SU-DHL-6 (cell line): ENCODE measurements around the gene CCDC70.

ENCODE experiments used
- H2AFZ ChIP-seq: fragments of 200-600 bp; sonication (generic); 2 replicates; pipeline ENCODE4 v1.6.1; 2014; ENCODE audit warnings: low read depth, mild to moderate bottlenecking, moderate library complexity, mixed read lengths, antibody characterized with exemption, low read length; ENCODE audit not compliant: severe bottlenecking
- H3F3A ChIP-seq: fragments of 200-600 bp; shearing (Covaris generic); 2 replicates; pipeline ENCODE4 v1.6.0; 2016; ENCODE audit warnings: antibody characterized with exemption, mild to moderate bottlenecking; ENCODE audit not compliant: insufficient read depth
- H3K27ac ChIP-seq: fragments of 200-600 bp; sonication (generic); 2 replicates; pipeline ENCODE4 v1.5.1; 2016; ENCODE audit warnings: low read depth, mild to moderate bottlenecking, low read length, moderate library complexity, mixed read lengths
- H3K27me3 ChIP-seq: fragments of 200-600 bp; sonication (generic), shearing (Covaris generic); 2 replicates; pipeline ENCODE4 v1.6.0; 2014; ENCODE audit warnings: mild to moderate bottlenecking, low read length
- H3K36me3 ChIP-seq: fragments of 200-600 bp; sonication (generic); 2 replicates; pipeline ENCODE4 v1.6.1; 2014; ENCODE audit warnings: mild to moderate bottlenecking, low read length, mixed read lengths
- H3K4me2 ChIP-seq: fragments of 300-600, 200-600 bp; shearing (Covaris generic), sonication (generic); 2 replicates; pipeline ENCODE4 v1.6.0; 2014; ENCODE audit warnings: low read length, low read depth, mild to moderate bottlenecking; ENCODE audit not compliant: poor library complexity, severe bottlenecking
- H3K4me3 ChIP-seq: fragments of 200-600 bp; sonication (generic); 2 replicates; pipeline ENCODE4 v1.5.1; 2014; ENCODE audit warnings: antibody characterized with exemption, low read length, mild to moderate bottlenecking, mixed read lengths; ENCODE audit not compliant: insufficient read depth, poor library complexity, severe bottlenecking
- H3K79me2 ChIP-seq: fragments of 200-600 bp; sonication (generic); 2 replicates; pipeline ENCODE4 v1.6.1; 2014; ENCODE audit warnings: mild to moderate bottlenecking, low read length, moderate library complexity; ENCODE audit not compliant: insufficient read depth
- H3K9ac ChIP-seq: fragments of 200-600 bp; sonication (generic); 2 replicates; pipeline ENCODE4 v1.7.0; 2014; ENCODE audit warnings: mild to moderate bottlenecking, low read length
- H3K9me2 ChIP-seq: fragments of 200-600 bp; sonication (generic); replicated peaks from 2 replicates; pipeline ENCODE4 v1.6.1; 2014; ENCODE audit warnings: low read length; ENCODE audit not compliant: insufficient read depth
- H3K9me3 ChIP-seq: fragments of 200-600 bp; sonication (generic); 2 replicates; pipeline ENCODE4 v1.6.1; 2014; ENCODE audit warnings: low read length, mixed read lengths; ENCODE audit not compliant: insufficient read depth
- H4K20me1 ChIP-seq: fragments of 200-600 bp; sonication (generic); 2 replicates; pipeline ENCODE4 v1.6.1; 2014; ENCODE audit warnings: low read depth, mild to moderate bottlenecking, antibody characterized with exemption, low read length, moderate library complexity, mixed read lengths
- EZH2phosphoT487 ChIP-seq: fragments of 200-600 bp; sonication (generic), shearing (Covaris generic); conservative IDR thresholded peaks from 2 replicates; pipeline ENCODE4 v1.6.1; 2018; ENCODE audit warnings: mild to moderate bottlenecking, antibody characterized with exemption, low read length, moderate library complexity, mixed read lengths
- TF ChIP-seq, protein P1 (sequence below): fragments of 200-600 bp; sonication (generic); IDR thresholded peaks from one replicate; pipeline ENCODE4 v1.5.1; 2017; ENCODE audit warnings: antibody characterized with exemption, mild to moderate bottlenecking, low read length, moderate library complexity; ENCODE audit not compliant: insufficient read depth, poor library complexity, severe bottlenecking

The CCDC70 gene

DNA sequence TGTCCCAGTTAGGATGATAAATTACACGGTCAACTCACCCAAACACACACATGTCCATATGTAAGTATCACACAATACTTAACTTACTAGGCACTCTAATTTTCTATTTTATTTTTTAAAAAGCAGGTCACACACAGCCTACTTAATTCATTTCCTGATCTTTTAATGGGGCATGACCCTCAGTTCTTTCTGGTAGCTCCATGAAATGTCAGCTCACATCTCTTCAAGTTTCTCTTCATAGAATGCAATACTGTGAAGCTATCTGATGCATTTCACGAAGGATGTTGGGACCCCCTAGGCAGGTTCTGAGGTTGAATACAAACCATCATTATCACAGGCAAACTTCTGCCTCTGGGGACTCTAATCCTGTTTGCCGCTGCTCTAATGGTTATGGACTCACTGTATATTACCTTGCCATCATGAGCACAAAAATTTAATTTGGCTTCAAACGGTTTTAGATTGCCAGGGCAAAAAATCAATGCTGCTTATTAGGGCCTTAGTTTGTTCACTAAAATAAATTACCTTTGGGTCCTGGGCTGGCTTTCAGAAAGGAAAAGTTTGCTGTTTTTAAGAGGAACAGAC is 41.7 kb upstream of the CCDC70 start:
- Histone ChIP-seq H3F3A (no peaks in the 10 kb centered on the region), H3K27ac (no peak overlapping the region), H4K20me1 (no peaks in the 10 kb centered on the region), H3K9me3 (no peaks in the 10 kb centered on the region), H3K9me2 (no peaks in the 10 kb centered on the region), H3K36me3 (no peaks in the 10 kb centered on the region), H3K27me3 (no peaks in the 10 kb centered on the region), H3K4me2 (no peak overlapping the region), H2AFZ (no peak overlapping the region), H3K4me3 (no peak overlapping the region), H3K9ac (no peak overlapping the region), H3K79me2 (no peaks in the 10 kb centered on the region)
- no peak for TF ChIP-seq EZH2phosphoT487
- TF ChIP-seq, protein P1, sequence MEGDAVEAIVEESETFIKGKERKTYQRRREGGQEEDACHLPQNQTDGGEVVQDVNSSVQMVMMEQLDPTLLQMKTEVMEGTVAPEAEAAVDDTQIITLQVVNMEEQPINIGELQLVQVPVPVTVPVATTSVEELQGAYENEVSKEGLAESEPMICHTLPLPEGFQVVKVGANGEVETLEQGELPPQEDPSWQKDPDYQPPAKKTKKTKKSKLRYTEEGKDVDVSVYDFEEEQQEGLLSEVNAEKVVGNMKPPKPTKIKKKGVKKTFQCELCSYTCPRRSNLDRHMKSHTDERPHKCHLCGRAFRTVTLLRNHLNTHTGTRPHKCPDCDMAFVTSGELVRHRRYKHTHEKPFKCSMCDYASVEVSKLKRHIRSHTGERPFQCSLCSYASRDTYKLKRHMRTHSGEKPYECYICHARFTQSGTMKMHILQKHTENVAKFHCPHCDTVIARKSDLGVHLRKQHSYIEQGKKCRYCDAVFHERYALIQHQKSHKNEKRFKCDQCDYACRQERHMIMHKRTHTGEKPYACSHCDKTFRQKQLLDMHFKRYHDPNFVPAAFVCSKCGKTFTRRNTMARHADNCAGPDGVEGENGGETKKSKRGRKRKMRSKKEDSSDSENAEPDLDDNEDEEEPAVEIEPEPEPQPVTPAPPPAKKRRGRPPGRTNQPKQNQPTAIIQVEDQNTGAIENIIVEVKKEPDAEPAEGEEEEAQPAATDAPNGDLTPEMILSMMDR, result no peak

DNA sequence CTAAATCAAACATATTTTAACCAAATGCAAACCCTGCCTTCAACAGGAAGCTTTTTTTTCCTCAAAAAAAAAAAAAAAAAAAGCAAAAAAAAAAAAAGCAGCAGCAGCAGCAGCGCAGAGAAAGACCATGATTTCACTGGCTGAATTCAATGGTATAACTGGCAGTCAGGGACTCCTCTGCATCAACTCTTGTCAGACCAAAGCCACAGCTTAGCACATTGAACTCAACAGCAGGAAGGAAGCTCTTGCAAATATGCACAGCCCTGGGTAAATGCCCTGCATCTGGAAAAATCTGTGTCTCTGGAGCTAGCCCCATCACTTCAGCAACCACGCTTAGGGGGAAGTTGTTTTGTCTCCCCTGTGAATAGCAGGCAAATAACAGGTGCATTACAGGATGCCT is 40.2 kb upstream of the CCDC70 start:
- Histone ChIP-seq H3K27ac (no peak overlapping the region), H3F3A (no peaks in the 10 kb centered on the region), H3K4me2 (no peak overlapping the region), H3K27me3 (no peaks in the 10 kb centered on the region), H3K4me3 (no peak overlapping the region), H2AFZ (no peak overlapping the region), H4K20me1 (no peaks in the 10 kb centered on the region), H3K9ac (no peak overlapping the region), H3K79me2 (no peaks in the 10 kb centered on the region), H3K9me2 (no peaks in the 10 kb centered on the region), H3K9me3 (no peaks in the 10 kb centered on the region), H3K36me3 (no peaks in the 10 kb centered on the region)
- no peak for TF ChIP-seq EZH2phosphoT487
- TF ChIP-seq, protein P1, result no peak

DNA sequence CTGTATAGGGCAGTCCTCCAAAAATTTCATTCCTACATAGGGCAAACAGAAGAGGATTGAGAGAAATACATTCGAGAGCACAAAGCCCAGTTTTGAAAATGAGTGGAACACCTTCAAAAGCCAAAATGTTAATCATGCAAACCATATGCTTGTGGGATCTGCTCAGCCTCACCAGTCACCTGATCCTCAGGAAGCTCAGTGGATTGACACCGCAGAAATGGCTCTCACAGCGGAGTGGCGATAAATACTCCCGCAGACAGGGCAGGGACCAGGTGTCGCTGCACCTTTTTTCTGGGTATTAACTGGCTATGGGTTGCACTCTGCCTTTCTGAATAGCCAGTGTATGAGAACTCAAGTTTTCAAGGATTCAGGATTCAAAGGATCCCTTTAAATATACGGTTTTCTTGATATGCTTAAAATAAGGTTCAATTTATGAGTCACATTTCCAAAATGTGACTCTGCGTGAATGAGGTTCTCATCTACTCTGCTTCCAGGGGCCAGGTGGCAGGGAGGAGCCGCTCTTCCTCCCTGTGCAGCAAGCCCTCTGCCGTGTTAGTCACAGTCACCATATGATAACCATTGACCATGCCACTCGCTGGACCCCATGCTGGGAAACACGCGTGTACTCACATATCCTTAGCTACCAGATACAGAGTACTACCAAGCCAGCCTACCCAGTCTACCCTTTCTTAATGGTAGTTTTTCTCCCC is 39.5 kb upstream of the CCDC70 start:
- H3K79me2 ChIP-seq, result no peaks in the 10 kb centered on the region
- no peak for TF ChIP-seq EZH2phosphoT487
- TF ChIP-seq, protein P1, result no peak
- no peaks in the 10 kb centered on the region for H4K20me1 ChIP-seq
- no peak overlapping the region for H3K4me3 ChIP-seq
- no peaks in the 10 kb centered on the region for H3K36me3 ChIP-seq
- H3K27me3 ChIP-seq, result no peaks in the 10 kb centered on the region
- no peaks in the 10 kb centered on the region for H3K9me2 ChIP-seq
- no peaks in the 10 kb centered on the region for H3F3A ChIP-seq
- no peak overlapping the region for H2AFZ ChIP-seq
- H3K9ac ChIP-seq, result no peak overlapping the region
- no peaks in the 10 kb centered on the region for H3K9me3 ChIP-seq
- H3K27ac ChIP-seq, result no peak overlapping the region
- no peak overlapping the region for H3K4me2 ChIP-seq
